DMS153 treated with DMSO at 0.1 percent for 48 hours (cell line): ENCODE data around the gene NXN.

Experiments
- DNase-seq: peaks from one replicate; lab custom pipeline; 2025; ENCODE audit not compliant: unreplicated experiment; lab: John Stamatoyannopoulos, UW

NXN gene

DNA sequence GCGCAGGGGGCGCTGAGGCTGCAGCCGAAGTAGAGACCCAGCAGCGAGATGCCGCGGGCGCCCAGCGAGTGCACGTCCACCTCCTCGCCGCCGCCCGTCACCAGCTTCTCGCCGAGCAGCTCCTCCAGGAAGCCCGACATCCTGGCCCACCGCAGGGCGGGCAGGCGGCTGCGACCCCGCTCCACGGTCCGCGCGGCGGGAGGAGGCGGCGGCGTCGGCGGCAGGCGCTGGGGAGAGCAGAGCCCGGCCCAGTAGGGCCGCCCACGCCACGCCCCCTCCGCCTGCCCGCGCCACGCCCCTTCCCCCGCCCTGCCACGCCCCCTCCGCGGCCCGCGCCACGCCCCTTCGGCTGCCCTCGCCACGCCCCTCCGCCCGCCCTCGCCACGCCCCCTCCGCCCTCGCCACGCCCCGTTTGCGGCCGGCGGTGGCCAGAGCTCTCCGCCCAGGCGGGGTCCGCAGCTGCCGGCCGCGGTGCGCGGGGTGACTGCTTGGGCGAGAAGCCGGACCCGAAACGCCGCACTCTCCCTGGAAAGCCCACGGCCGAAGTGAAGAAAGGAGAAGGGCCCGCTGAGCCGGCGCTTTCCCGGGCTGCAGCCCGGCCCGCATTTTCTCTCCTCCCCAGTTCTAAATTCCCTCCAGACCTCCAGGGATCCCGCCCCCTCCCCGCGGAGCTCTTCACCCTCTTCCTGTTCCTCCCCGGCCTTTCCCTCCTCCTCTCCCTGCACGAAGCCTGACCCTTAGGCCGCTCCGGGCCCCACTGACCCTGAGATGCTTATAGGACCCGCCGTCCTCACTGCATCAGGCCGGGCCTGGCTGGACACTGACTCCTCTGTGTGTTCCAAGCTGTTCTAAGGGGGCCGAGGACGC lies at the start of gene NXN:
TSS of gene NXN (minus strand) at position 238 of the 867 bp plus-strand sequence.
- DNase-seq: no peak

- DNase-seq: no peak
Observed at GRCh38 chr17:1027044-1027443, 47.5 kb upstream of the NXN start.

GRCh38 chr17:1026599-1026975 lies 47.0 kb upstream of the NXN start:
- no peak for DNase-seq

DNA sequence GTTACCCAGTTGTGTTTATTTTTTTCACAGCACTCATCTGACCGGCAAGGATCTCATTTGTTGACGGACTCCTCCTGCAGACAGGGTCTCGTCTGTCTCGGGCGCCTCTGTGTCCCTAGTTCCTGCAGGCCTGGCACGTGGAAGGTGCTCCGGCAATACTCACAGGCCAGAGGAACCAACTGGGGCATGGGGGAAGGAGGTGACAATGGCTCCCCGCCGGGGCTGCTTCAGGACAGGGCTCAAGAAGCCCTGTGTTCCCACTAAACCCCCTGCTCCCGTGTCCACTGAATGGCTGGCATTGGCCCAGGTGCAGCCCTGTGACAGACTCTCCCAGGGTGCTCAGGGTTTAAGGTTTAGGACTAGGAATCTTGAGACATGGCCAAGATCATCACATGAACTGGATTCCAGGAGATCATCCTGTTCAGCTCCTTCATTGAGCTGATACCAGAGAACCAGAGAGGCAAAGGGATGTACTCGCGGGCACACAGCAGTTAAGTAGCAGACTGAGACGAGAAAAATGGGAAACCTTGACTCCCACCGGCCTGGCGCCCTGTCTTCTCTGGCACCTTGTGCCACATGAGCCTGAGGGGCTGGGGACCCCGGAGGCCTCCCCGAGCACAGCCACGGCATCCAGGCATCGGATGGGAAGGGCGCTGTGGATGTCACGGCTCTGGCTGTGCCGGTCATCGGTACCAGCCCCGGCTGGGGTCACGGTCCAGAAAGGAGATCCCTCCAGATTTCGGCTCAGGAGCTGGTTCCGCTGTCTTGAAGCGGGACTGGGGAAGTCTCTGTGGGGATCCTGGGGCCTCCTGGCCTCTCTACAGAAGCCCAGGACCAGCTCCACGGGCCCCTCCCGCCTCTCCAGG lies 46.4 kb upstream of the NXN start:
- DNase-seq: no peak

DNA sequence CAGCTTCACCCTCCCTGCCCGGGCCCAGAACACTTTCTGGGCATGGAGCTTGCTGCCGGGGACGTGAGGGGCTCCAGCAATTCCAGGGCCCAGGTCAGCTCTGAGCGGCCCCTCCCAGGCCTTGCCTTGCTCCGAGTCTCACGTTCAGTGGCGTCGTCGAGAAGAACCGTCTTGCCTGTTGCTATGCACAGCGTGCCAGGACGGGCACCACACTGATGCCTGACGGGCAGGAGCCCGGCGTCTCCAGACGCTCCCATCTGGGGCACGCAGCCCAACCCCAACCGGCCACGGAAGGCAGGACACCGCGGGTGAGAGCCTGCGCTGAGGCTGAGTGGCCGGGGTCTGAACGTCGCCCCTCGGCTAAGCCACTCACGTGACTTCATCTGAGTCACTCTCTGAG lies 44.5 kb upstream of the NXN start:
- no peak for DNase-seq

- DNase-seq: no peak
Observed at GRCh38 chr17:1022278-1023024, 42.9 kb upstream of the NXN start.

- DNase-seq: no peak
Observed at GRCh38 chr17:1021147-1021546, 41.6 kb upstream of the NXN start.

DNA sequence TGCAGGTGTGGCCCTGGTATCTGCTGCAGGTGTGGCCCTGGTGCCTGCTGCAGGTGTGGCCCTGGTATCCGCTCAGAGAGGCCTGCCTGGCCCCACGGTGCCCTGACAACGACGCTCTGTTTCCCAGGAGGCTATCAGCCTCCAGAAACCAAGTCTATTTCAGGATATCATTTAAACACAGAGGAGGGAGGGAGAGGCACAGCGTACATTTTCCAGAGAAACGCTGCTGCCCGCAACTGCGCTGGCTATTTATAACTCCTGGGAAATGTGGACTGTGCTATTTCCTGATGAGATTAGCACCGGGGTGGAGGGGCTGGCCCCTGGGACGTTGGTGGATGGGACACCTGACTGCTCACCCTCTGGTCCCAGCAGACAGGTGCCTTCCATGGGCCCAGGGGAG lies 39.9 kb upstream of the NXN start:
- no peak for DNase-seq

GRCh38 chr17:1018547-1018946 lies 39.0 kb upstream of the NXN start:
- no peak for DNase-seq

GRCh38 chr17:1013729-1014090 lies 34.1 kb upstream of the NXN start:
- no peak for DNase-seq

- DNase-seq: no peak
Observed at GRCh38 chr17:1012823-1013728, 33.5 kb upstream of the NXN start.

- no peak for DNase-seq
Observed at GRCh38 chr17:1011760-1012735, 32.5 kb upstream of the NXN start.

- DNase-seq: no peak
Observed at GRCh38 chr17:1011138-1011537, 31.6 kb upstream of the NXN start.

DNA sequence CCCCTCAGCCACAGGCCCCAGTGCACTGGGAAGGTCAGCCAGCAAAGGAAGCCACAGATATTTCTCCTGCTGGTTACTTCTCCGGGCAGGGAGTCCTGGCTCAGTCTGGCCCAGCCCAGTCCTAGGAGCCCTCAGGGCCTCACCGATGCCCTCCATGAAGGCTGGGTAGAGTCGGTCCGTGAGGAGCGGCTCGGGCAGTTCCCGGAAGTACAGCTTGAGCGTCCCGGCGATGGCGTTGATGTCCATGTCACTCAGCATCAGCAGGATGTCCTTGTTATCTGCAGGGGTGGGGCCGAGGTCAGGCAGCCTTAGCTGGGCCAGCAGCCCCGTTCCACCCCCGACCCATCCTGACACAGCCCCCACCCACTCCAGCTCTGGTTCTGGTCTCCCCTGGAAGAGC lies 31.0 kb upstream of the NXN start:
- DNase-seq: no peak

GRCh38 chr17:1010086-1010450 lies 30.5 kb upstream of the NXN start:
- DNase-seq: no peak

DNA sequence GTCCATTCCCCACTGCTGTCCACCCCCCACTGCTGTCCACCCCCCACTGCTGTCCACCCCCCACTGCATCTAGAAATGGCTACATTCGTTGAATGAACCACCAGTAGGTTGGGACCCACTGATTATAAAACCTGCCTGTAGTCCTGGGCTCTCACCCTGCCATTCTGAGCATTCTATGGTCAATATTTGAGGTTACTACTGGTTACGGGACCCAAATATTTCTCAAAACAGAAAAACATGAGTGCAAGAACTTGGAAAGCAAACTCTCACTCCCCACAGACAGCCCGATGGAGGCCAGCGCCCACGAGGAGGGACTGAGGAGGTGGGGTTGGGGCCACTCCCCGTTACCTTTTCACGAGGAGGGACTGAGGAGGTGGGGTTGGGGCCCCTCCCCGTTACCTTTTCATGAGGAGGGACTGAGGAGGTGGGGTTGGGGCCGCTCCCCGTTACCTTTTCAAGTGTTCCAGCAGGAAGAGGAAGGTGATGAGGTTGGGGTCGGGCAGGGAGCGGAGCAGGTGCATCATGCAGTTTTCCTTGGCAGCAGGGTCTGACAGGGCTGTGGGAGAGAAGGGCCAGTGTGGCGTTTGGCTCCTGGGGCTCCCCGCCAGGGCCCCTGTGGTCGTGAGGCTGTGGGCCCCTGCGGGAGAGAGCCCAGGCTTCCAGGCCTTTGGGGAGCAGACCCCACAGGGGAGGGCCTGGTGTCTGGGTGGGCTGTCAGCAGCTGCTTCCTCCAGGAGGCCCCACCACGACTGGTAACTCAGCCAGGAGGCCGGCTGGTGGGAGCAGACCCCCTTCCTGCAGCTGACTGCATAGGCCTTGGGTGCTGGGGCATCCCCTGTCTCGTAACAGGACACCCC lies 29.9 kb upstream of the NXN start:
- no peak for DNase-seq

- DNase-seq: no peak
Observed at GRCh38 chr17:1008008-1008761, 28.6 kb upstream of the NXN start.
